Spleen (tissue), 11 donors: Measurements from ENCODE around the gene PYDC2. TPM values are rescaled to one million over a fixed set of nuclear protein-coding genes. Genes with fewer than 3 reads are reported as not detected.

Source experiments
- DNase-seq: peaks from one replicate; pipeline ENCODE4 v3.0.0-alpha.2; 2020
- H3K27ac ChIP-seq, 8 donors: fragments of 200-600 bp; sonication (generic) in 7 of 8; 1 replicate in 4 of 8; 2 replicates in 4 of 8; pipeline versions ENCODE4 v1.5.0 to v1.8.0; 2016 to 2021; ENCODE audit warnings: inconsistent platforms in 4 of 8, mild to moderate bottlenecking in 4 of 8, moderate library complexity in 1 of 8
- H3K27me3 ChIP-seq, 7 donors: fragments of 200-600 bp; sonication (generic) in 6 of 7; replicated peaks in 1 of 7; 1 replicate in 4 of 7; 2 replicates in 3 of 7; pipeline versions ENCODE4 v1.5.0 to v1.8.0; 2016 to 2021; ENCODE audit warnings: inconsistent platforms in 3 of 7, mild to moderate bottlenecking in 1 of 7
- H3K36me3 ChIP-seq, 6 donors: fragments of 200-600 bp; sonication (generic) in 5 of 6; 1 replicate in 4 of 6; 2 replicates in 2 of 6; pipeline versions ENCODE4 v1.5.0 to v1.8.0; 2016 to 2021; ENCODE audit warnings: inconsistent platforms in 2 of 6
- H3K4me1 ChIP-seq, 6 donors: fragments of 200-600 bp; sonication (generic) in 5 of 6; 1 replicate in 3 of 6; 2 replicates in 3 of 6; pipeline versions ENCODE4 v1.5.0 to v1.8.0; 2016 to 2021; ENCODE audit warnings: inconsistent platforms in 3 of 6
- H3K4me3 ChIP-seq, 8 donors: fragments of 200-600 bp; sonication (generic) in 7 of 8; 1 replicate in 4 of 8; 2 replicates in 4 of 8; pipeline versions ENCODE4 v1.5.0 to v1.8.0; 2016 to 2021; ENCODE audit warnings: inconsistent platforms in 4 of 8, mild to moderate bottlenecking in 4 of 8, moderate library complexity in 2 of 8
- H3K9me3 ChIP-seq, 8 donors: fragments of 200-600 bp; sonication (generic) in 7 of 8; 1 replicate in 4 of 8; 2 replicates in 4 of 8; pipeline versions ENCODE4 v1.5.0 to v1.8.0; 2016 to 2021; ENCODE audit warnings: inconsistent platforms in 4 of 8
- POLR2A ChIP-seq, 3 donors: fragments of 450-650 bp; IDR thresholded peaks; one replicate each; pipeline ENCODE4 v1.5.1; 2017; ENCODE audit warnings: antibody characterized with exemption in 3 of 3, mild to moderate bottlenecking in 1 of 3
- POLR2AphosphoS5 ChIP-seq, 3 donors: sonication (generic); formaldehyde crosslinking; IDR thresholded peaks; one replicate each; pipeline ENCODE4 v1.5.1; 2017; ENCODE audit warnings: antibody characterized with exemption in 3 of 3
- WGBS, 5 donors: extraction: QIAGEN DNeasy Blood & Tissue Kit in 3 of 5; methylation state at CpG; one replicate each; pipeline versions ENCODE4 v1.1.5 to v1.1.7; 2013 to 2018; 5-methylcytosine and 5-hydroxymethylcytosine counted together
- intact Hi-C: fragments of 100-400 bp; cut with DNase I; formaldehyde crosslinking; loops from one replicate; pipeline ENCODE4 v1.15.0; 2023; ENCODE audit warnings: low total_unique reads
- polyA plus RNA-seq, 3 donors: library from polyadenylated mRNA; stranded (reverse); fragments of 200-250 nt; gene quantifications; one replicate each; pipeline ENCODE4 v1.2.1, GENCODE V29; 2013
- total RNA-seq, 7 donors: library from RNA; depleted of rRNA in 3 of 7; stranded (reverse); fragments of >200 nt in 3 of 7; fragmentation: NEBNext Ultra II Directional in 4 of 7; extraction: Animal tissue kit (Norgen Biotek cat#: 25700) in 4 of 7; gene quantifications; one replicate each; pipeline versions ENCODE4 v1.1.0 to v1.2.1, GENCODE V29; 2016 to 2021
- TF ChIP-seq, protein P1 (sequence below), 11 experiments: fragments of 200-600 bp in 7 of 11; fragments of 450-650 bp in 4 of 11; sonication (generic) in 4 of 11; IDR thresholded peaks in 8 of 11; conservative IDR thresholded peaks in 3 of 11; 1 replicate in 7 of 11; 2 replicates in 4 of 11; pipeline versions ENCODE4 v1.4.0 to v1.8.0; 2016 to 2021; ENCODE audit warnings: antibody characterized with exemption in 11 of 11, inconsistent platforms in 4 of 11, mild to moderate bottlenecking in 1 of 11
- donor health status: healthy with polysubstance abuse.
- donor health status: DM: no; HTN: no; CAD: no; lungs with moderate emphysema.
- donor health status: DM: no; HTN: no; CAD: no.
- donor health status: Bipolar disorder and iron deficiency.
- donor health status: healthy.
- donor health status: DM: no; HTN: no; CAD: no.
- donor health status: DM: yes; HTN: yes; CAD: no.

The PYDC2 gene
- total and polyA plus RNA-seq, 10 donors: not detected

DNA sequence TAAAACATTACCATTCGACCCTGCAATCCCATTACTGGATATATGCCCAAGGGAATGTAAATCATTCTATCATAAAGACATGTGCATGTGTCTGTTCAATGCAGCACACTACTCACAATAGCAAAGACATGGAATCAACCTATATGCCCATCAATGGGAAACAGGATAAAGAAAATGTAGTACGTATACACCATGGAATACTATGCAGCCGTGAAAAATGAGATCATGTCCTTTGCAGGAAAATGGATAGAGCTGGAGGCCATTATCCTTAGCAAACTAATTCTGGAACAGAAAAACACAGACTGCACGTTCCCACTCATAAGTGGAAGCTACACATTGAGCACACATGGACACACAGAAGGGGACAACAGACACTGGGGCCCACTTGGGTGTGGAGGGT lies 20.4 kb upstream of the PYDC2 start:
- Histone ChIP-seq H3K27ac (no peak overlapping the region), H3K4me3 (no peak overlapping the region), H3K4me1 (no peaks in the 10 kb centered on the region), H3K36me3 (no peaks in the 10 kb centered on the region), H3K27me3 (no peaks in the 10 kb centered on the region), H3K9me3 (peaks cover 0 to 7% (median 3%) of the 10 kb centered on the region in 8 donors)
- TF ChIP-seq POLR2A (IDR thresholded peaks at IDR 0.05) (no peak), POLR2AphosphoS5 (IDR thresholded peaks at IDR 0.05) (no peak)
- TF ChIP-seq, protein P1, sequence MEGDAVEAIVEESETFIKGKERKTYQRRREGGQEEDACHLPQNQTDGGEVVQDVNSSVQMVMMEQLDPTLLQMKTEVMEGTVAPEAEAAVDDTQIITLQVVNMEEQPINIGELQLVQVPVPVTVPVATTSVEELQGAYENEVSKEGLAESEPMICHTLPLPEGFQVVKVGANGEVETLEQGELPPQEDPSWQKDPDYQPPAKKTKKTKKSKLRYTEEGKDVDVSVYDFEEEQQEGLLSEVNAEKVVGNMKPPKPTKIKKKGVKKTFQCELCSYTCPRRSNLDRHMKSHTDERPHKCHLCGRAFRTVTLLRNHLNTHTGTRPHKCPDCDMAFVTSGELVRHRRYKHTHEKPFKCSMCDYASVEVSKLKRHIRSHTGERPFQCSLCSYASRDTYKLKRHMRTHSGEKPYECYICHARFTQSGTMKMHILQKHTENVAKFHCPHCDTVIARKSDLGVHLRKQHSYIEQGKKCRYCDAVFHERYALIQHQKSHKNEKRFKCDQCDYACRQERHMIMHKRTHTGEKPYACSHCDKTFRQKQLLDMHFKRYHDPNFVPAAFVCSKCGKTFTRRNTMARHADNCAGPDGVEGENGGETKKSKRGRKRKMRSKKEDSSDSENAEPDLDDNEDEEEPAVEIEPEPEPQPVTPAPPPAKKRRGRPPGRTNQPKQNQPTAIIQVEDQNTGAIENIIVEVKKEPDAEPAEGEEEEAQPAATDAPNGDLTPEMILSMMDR (IDR thresholded peaks at IDR 0.05 in 8 of 11, conservative IDR thresholded peaks at IDR 0.05 in 3 of 11): no peak
- intact Hi-C loops: no loop called here
- WGBS, 5 donors: 78 to 89% (median 86%) methylated on average over 4 of the region's 4 CpGs
- DNase-seq: no peak

DNA sequence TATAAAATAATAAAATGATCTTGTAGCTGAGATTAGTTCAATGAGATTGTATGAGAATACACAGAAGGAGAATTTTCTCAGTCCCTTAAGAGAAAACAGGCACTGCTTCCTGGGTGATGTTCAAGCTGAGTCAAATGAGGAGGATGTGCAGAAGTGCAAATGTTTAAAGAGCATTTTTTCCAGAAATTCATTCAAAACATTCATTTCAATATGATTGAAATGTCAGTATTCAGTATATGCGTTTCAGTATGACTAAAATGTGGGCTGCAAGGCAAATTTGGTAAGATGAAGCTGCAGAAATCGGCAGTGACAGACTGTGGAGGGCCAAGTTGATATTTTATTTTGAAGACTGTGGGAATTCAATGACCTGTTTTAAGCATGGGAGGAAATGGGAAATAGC lies 19.3 kb upstream of the PYDC2 start:
- TF ChIP-seq POLR2A (IDR thresholded peaks at IDR 0.05) (no peak), POLR2AphosphoS5 (IDR thresholded peaks at IDR 0.05) (no peak)
- Histone ChIP-seq H3K27ac (no peak overlapping the region), H3K9me3 (peaks cover 0 to 7% (median 3%) of the 10 kb centered on the region in 8 donors), H3K36me3 (no peaks in the 10 kb centered on the region), H3K4me3 (no peak overlapping the region), H3K4me1 (no peaks in the 10 kb centered on the region), H3K27me3 (no peaks in the 10 kb centered on the region)
- intact Hi-C loops: no loop called here
- DNase-seq: no peak
- 24 to 58% (median 38%) methylated on average over 2 of the region's 2 CpGs for WGBS, 5 donors

DNA sequence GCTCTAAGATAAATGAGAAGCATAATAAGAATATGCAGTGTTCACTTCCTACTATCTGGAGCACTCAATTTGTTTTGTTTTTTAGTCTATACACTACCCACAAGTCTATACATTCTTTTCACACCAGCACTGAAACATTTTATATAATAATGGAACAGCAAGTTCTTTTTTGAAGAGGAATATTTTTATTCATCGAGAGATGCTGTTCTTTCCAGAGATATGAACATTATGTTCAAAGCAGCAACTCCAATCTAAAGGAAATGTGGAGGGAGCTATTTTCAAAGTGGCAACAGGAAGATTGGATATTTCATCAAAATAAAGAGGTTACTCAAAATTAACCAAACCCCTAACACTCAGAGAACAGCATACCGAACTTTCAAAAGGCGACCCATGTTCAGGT lies 16.4 kb upstream of the PYDC2 start:
- H3K4me1 ChIP-seq: no peaks in the 10 kb centered on the region
- intact Hi-C loops: no loop called here
- H3K36me3 ChIP-seq: no peaks in the 10 kb centered on the region
- TF ChIP-seq POLR2A (IDR thresholded peaks at IDR 0.05): no peak
- no peak for TF ChIP-seq POLR2AphosphoS5 (IDR thresholded peaks at IDR 0.05)
- TF ChIP-seq, protein P1 (IDR thresholded peaks at IDR 0.05 in 8 of 11, conservative IDR thresholded peaks at IDR 0.05 in 3 of 11): no peak
- no peaks in the 10 kb centered on the region for H3K27me3 ChIP-seq
- H3K9me3 ChIP-seq: peaks cover 0 to 7% (median 3%) of the 10 kb centered on the region in 8 donors
- DNase-seq: no peak
- no peak overlapping the region for H3K4me3 ChIP-seq
- WGBS, 5 donors: 87 to 93% (median 91%) methylated on average over 3 of the region's 3 CpGs
- no peak overlapping the region for H3K27ac ChIP-seq

DNA sequence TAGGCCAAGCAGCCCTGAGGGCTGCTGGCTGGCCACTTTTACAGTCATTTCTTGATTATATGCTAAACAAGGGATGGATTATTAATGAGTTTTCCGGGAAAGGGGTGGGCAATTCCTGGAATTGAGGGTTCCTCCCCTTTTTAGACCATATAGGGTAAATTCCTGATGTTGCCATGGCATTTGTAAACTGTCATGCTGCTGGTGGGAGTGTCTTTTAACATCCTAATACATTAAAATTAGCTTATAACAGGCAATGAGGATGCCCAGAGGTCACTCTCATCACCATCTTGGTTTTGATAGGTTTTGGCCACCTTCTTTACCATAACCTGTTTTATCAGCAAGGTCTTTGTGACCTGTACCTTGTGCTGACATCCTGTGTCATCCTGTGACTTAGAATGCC lies 11.7 kb upstream of the PYDC2 start:
- no peaks in the 10 kb centered on the region for H3K4me1 ChIP-seq
- TF ChIP-seq, protein P1 (IDR thresholded peaks at IDR 0.05 in 8 of 11, conservative IDR thresholded peaks at IDR 0.05 in 3 of 11): no peak
- TF ChIP-seq POLR2A (IDR thresholded peaks at IDR 0.05): no peak
- no peak for TF ChIP-seq POLR2AphosphoS5 (IDR thresholded peaks at IDR 0.05)
- WGBS, 5 donors: 0 to 89% (median 62%) methylated on average over 1 of the region's 1 CpG
- DNase-seq: no peak
- H3K27me3 ChIP-seq: no peaks in the 10 kb centered on the region
- H3K9me3 ChIP-seq: peaks cover 0 to 24% (median 8%) of the 10 kb centered on the region in 8 donors
- intact Hi-C loops: no loop called here
- H3K4me3 ChIP-seq: no peak overlapping the region
- H3K36me3 ChIP-seq: no peaks in the 10 kb centered on the region
- no peak overlapping the region for H3K27ac ChIP-seq
